Measurements from ENCODE around the gene NAGLU. TPM values are rescaled to one million over a fixed set of nuclear protein-coding genes. Genes with fewer than 3 reads are reported as not detected.

Gene NAGLU
- total and polyA plus RNA-seq, 2 of the 13 experiments (the other 11 are each of a cell fraction or from before 2014, with no cell fraction given) = 28.2 to 40.1 TPM

GRCh38 chr17:42577140-42577531 lies 41.1 kb downstream of the NAGLU start:
- BruUV-seq (replicated peaks) = TSS peak; percentile 59
- CTCF ChIA-PET (ENCODE audit: low intra/inter-chr PET ratio, low total read pairs) = interaction anchor here (1.0 to 1.4 kb wide), 3 partner anchors 15 to 104 kb away, joined by 3 to 9 read pairs (median 3); partner anchors contain the start of gene CCR10
- Histone ChIP-seq H2AFZ (ENCODE audit: low read length) (no peak overlapping the region), H4K20me1 (ENCODE audit: insufficient read depth, low read length) (no peaks in the 10 kb centered on the region), H3K27ac (ENCODE audit: extremely low read length, insufficient read depth, low read length) (peak overlapping the region; percentile 90), H3K36me3 (replicated peaks in 1 of 2; ENCODE audit: control insufficient read depth in 1 of 2, insufficient read depth in 2 of 2, low read length in 2 of 2) (peaks cover 26 to 49% of the 10 kb centered on the region in 2 experiments), H3K4me3 (replicated peaks in 1 of 3; ENCODE audit: insufficient read depth in 1 of 3, low read depth in 2 of 3, low read length in 3 of 3) (peak overlapping the region; percentile 75 to 97 (median 87)), H3K4me1 (ENCODE audit: insufficient read depth, low read length) (peaks cover 33% of the 10 kb centered on the region), H3K27me3 (ENCODE audit: control insufficient read depth in 1 of 2, insufficient read depth in 2 of 2, low read length in 2 of 2) (no peaks in the 10 kb centered on the region; a peak in 1 of 5 replicates), H3K4me2 (ENCODE audit: low read depth, low read length) (peak overlapping the region; percentile 99), H3K79me2 (ENCODE audit: insufficient read depth, low read length) (peaks cover 23% of the 10 kb centered on the region), H3K9ac (ENCODE audit: insufficient read depth, low read depth, low read length) (peak overlapping the region; percentile 96), H3K9me3 (ENCODE audit: low read length) (no peaks in the 10 kb centered on the region)
- WGBS (ENCODE audit: low lambda C conversion rate) = 3% methylated on average over 18 of the region's 18 CpGs
- DNase-seq (ENCODE audit: low spot score) (no peak), ATAC-seq (peak; percentile 28), FAIRE-seq (no peak)
- in situ Hi-C loops (cut with HindIII; ENCODE audit: extremely low pct_ligation_motif_present, low pct_unique_long_range_greater_than_20kb) (no loop called here), intact Hi-C loops (cut with micrococcal nuclease; ENCODE audit: unreplicated experiment) (loop anchor here (1.0 to 5.0 kb wide), 2 partner anchors 10 to 185 kb away; partner anchors contain the start of genes MLX and RAMP2)
- POLR2A ChIA-PET = interaction anchor here (0.6 to 8.5 kb wide), 14 partner anchors 12 to 317 kb away, joined by 3 to 128 read pairs (median 8); partner anchors contain the start of genes CNTNAP1, COASY, MLX and NAGLU
- TF ChIP-seq USF2 (IDR thresholded peaks at IDR 0.05; ENCODE audit: low read depth, low read length) = no peak
- no peak for TF ChIP-seq USF2 (CRISPR knock-in tag; IDR thresholded peaks at IDR 0.05; ENCODE audit: borderline replicate concordance)
- no peak for TF ChIP-seq FOXK1 (CRISPR knock-in tag; IDR thresholded peaks at IDR 0.05; ENCODE audit: borderline replicate concordance, low read depth)
- no peak for TF ChIP-seq GABPB1 (CRISPR knock-in tag; IDR thresholded peaks at IDR 0.05)
- TF ChIP-seq ZNF256 (CRISPR knock-in tag; conservative IDR thresholded peaks at IDR 0.05) = no peak
- no peak for TF ChIP-seq ZNF503 (CRISPR knock-in tag; IDR thresholded peaks at IDR 0.05)
- TF ChIP-seq PPARG (CRISPR knock-in tag; conservative IDR thresholded peaks at IDR 0.05) = no peak
- no peak for TF ChIP-seq ZNF513 (CRISPR knock-in tag; conservative IDR thresholded peaks at IDR 0.05)
- no peak for TF ChIP-seq FOXK2 (IDR thresholded peaks at IDR 0.05)
- TF ChIP-seq SATB2 (CRISPR knock-in tag; IDR thresholded peaks at IDR 0.05) = no peak
- no peak for TF ChIP-seq SCMH1 (CRISPR knock-in tag; IDR thresholded peaks at IDR 0.05; ENCODE audit: borderline replicate concordance)
- no peak for TF ChIP-seq ZNF792 (CRISPR knock-in tag; IDR thresholded peaks at IDR 0.05)
- TF ChIP-seq FOSL2 (CRISPR knock-in tag; IDR thresholded peaks at IDR 0.05) = no peak
- TF ChIP-seq BRD4 (CRISPR knock-in tag; IDR thresholded peaks at IDR 0.05) = 0 out of 2 replicates have a peak, but pooled peaks have one; percentile 48
- TF ChIP-seq FIP1L1 (IDR thresholded peaks at IDR 0.05; ENCODE audit: borderline replicate concordance, insufficient read depth, low read depth, low read length) = no peak
- no peak for TF ChIP-seq ZNF660 (CRISPR knock-in tag; IDR thresholded peaks at IDR 0.05; ENCODE audit: borderline replicate concordance, low read depth)
- TF ChIP-seq MAF1 (CRISPR knock-in tag; IDR thresholded peaks at IDR 0.05; ENCODE audit: borderline replicate concordance) = no peak

Data from HepG2 (cell line).